GM18505 (cell line): ENCODE data around the gene POLR2B.
A peak's percentile ranks its signal among the peaks of the same experiment; 100 is the strongest.

Source experiments
- ATAC-seq: cut with Tn5 transposase; IDR thresholded peaks from one replicate; pipeline ENCODE4 v1.9.1; 2021; ENCODE audit not compliant: unreplicated experiment
- POLR2A ChIP-seq: IDR thresholded peaks from 4 replicates; pipeline ENCODE4 v1.6.1; 2011; ENCODE audit warnings: borderline replicate concordance; ENCODE audit not compliant: insufficient read depth, insufficient read length; ENCODE audit errors: extremely low read depth

POLR2B gene

DNA sequence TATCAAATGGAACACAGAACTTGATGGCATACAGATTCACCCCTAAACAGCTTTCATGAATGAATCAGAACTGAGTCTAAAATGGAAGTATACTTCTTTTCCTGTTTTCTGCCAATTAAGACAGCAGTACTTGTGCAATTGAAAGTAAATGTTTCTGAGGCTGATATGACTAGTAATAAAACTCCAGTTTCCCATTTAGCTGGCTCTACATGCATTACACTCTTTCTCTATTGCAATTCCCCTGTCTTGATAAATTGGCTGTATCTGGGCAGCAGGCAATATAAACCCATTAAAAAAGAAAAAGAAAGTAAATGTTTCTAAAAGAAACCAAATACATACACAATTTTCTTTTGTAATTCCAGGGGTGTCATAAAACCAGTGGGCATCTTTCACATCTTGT, 5.9 kb upstream of the POLR2B start:
- no peak for ATAC-seq
- TF ChIP-seq POLR2A, result no peak

DNA sequence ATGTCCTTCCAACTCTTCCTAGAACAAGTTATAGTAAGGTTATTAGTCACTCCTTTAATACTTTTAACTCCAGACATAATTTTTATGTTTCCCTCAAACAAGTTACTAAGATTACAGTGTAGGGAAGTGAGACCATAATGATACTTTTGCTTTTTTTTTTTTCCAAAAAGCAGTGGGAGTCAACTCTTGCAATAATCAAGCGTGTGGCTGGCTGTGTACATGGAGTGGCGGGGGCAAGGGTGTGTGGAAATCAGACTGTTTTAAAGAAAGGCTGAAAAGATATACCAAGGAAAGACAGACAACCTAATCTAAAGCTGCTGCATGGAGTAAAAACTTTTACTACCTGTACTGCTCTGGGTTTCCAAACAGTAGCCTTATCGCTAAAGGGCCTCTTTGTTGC, 5.4 kb upstream of the POLR2B start:
- TF ChIP-seq POLR2A, result no peak
- ATAC-seq, result no peak

DNA sequence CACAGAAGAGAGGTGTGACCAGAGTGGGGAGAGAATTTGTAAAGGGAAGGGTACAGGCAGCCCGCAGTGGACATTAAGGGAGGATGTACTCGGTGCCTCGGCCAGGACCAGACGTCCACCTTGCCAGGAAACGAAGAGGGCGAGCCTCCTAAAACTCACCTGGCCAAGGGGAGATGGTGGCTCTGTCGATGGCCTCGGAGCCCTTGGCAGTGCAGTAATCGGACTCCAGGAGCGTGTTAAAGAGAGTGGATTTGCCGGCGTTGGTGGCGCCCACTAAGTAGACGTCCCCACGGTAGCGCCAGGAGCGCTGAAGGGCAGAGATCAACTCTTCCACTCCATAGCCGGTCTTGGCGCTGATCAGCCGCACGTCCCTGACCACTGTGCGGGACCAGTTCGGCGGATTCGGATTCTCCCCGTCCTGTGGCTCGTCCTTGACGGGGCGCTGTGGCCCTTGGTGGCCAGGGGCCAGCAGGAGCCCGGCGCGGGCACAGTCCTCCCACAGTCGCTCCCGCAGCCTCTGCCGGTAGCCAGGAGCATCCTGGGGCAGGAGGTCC, 2.3 kb upstream of the POLR2B start:
- TF ChIP-seq POLR2A, result no peak
- ATAC-seq, result no peak

DNA sequence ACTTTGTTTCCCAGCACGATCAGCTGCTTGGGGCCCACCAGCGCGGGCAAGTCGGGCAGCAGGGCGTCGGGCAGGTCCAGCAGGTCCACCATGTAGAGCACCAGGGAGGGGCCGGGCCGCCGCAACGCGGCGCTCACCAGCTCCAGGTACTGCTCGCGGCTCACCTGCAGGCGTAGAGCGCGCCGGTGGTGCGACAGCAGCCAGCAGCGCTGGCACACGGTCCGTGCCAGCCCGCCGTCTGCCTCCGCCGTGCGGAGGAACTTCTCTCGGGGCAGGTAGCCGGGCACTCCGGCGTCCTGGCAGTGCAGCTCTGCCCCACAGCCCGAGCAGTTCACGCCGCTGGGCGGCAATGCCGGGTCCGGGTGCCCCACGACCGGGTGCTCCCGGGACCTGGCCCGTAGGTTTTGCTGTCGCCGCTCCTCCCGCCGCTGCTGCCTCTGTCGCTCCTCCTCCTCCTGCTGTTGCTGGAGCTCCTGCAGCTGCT, 1.8 kb upstream of the POLR2B start:
- no peak for TF ChIP-seq POLR2A
- peak; percentile 31 for ATAC-seq

DNA sequence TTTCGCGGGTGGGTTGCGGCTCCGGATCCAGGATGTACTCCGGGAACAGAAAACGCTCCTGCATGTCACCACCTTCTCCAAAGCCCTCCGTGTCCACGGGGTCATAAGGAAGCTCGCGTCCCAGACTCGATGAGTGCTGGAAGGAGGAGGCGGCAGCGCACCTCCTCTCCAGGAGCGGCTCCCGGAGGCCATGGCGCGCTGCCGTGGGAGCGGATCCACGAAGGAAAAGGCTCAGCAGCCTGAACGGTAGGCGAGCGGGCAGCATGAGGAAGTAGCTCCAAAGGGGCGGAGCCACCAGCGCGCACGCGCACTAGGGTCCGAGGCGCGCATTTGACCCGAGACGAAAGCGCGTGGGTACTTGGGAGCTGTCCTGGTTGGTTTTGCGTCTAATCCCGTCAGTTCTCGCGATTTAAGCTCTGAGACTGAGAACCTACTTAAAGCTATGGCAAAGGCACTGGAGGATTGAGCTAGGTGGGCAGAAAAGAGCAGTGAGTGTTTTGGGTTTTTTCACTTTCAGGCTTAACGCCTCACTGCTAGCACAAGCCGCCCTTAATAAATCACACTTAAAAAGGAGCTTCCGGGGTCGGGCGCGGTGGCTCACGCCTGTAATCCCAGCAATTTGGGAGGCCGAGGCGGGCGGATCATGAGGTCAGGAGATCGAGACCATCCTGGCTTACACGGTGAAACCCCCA, 1.2 kb upstream of the POLR2B start, which contains the start of gene NOA1:
NOA1 (minus strand) TSS at position 286 of the 692 bp plus-strand sequence; CDS start at position 265, 21 bp downstream.
- TF ChIP-seq POLR2A, result peak; percentile 84
- peak; percentile 82 for ATAC-seq

DNA sequence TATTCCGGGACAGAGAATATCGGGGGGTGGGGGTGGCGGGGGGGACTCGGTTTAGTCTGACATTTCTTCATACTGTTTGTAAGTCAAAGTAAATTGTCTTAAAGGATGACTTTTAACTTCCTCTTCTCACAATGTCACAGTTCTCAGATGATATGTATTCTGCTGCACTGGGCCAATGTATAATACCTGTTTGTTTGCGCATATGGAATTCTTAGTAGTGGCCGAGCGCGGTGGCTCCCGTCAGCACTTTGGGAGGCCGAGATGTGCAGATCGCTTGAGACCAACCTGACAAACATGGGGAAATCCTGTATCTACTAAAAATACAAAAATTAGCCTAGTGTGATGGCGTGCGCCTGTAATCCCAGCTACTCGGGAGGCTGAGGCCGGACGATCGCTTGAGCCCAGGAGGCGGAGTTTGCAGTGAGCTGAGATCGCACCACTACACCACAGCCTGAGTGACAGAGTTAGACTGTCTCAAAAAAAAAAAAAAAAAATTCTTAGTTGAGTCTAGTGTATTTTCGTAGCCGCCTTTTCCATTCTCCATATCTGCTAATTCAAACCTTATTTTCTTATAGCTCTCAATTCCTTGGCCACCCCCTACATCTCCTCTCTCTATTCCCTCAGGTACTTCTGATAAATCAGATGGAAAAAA, 851 bp downstream of the POLR2B start:
- no peak for TF ChIP-seq POLR2A
- no peak for ATAC-seq

DNA sequence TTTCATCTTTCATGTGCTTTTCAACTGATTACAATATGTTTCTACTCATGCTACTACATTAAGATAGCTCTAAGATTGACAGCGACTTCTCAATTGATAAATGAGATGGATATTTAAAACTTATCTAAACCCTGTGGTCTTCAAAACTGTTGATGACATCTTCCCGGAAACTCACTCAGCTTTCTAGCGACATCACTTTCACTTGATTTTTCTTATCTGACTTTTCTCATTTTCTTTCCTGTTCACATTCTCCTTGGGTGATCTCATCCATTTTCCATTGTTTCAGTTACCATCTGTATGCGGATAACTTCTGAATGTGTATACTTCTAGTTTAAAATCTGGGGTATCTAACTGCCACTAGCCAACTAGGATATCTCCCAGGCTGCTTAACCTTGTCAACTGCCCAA, 3.1 kb downstream of the POLR2B start:
- no peak for ATAC-seq
- TF ChIP-seq POLR2A, result no peak

DNA sequence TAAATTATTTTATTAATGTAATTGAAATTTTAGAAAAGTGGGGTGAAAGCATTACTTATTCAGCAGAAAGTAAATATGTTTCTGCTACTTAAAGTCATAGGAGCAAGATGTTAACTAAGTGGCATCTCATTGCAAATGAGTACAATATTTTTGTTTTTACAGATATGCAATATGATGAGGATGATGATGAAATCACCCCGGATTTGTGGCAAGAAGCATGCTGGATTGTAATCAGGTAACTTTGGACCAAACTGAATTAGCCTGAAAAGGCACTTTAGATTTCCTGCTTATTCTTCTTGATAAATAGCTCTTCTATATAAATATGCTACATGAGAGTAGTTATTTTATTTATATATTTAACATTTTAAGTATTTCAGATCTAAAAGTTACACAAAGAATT, 7.5 kb downstream of the POLR2B start:
- TF ChIP-seq POLR2A, result no peak
- no peak for ATAC-seq

DNA sequence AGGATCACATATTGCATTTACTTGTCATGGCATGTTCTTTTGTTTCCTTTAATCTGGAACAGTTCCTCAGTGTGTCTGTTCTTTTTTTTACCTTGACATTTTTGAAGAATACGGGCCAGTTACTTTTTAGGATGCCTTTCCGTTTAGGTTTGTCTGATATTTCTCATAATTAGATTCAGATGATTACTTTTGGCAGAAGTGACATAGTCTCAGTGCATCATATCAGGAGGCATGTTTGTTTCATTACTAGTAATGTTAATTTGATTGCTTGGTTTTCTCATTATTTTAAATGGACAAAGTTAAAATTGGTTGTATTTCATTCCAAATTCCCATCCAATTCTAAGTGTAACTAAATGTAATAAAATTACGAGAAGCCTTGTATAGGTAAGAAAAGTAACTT, 8.3 kb downstream of the POLR2B start:
- no peak for ATAC-seq

DNA sequence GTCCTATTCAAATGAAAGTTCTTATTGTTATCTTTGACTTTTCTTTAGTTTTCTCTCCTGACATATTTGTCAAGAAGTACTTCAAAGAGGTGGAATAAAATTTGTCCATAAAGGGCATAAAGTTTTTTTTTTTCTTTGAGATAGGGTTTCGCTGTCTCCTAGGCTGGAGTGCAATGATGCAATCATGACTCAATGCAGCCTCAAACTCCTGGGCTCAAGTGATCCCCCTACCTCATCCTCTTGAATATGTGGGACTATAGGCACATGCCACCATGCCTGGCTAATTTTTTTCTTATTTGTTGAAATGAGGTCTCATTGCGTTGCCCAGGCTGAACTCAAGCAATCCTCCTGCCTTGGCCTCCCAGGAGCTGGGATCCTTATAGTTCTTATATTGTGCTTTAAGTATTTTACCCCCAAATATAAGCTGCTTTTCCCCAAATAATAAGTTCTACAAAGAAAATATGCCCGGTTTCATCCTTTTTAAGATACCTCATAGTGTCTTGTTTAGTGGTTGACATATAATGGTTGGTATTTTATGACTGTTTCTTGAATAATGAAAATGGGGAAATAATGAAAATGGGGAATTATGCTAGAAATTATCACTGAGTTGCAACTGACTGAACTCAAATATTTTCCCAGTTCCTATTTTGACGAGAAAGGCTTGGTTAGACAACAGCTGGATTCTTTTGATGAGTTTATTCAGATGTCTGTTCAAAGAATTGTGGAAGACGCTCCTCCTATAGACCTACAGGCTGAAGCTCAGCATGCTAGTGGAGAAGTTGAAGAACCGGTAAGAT, 11.6 kb downstream of the POLR2B start:
- no peak for ATAC-seq
- no peak for TF ChIP-seq POLR2A

More for the DNA sequence above, 8.3 kb downstream of the POLR2B start:
- no peak for TF ChIP-seq POLR2A

DNA sequence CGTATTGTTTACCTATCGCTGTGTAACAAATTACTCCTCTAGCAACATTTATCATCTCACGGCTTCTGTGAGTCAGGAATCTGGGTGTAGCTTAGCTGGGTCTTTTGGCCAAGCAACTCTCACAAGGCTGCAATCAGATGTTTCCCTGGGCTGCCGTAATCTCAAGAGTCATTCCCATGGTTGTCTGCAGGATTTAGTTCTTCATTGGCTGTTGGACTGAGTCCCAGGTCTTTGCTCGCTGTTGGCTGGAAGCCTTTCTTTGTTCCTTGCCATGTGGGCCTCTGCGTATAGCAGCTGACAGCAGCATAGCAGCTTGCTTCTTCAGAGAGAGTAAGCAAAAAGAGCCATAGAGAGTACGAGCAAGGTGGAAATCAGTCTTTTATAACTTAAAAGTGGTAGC, 16.8 kb downstream of the POLR2B start:
- no peak for TF ChIP-seq POLR2A
- no peak for ATAC-seq

DNA sequence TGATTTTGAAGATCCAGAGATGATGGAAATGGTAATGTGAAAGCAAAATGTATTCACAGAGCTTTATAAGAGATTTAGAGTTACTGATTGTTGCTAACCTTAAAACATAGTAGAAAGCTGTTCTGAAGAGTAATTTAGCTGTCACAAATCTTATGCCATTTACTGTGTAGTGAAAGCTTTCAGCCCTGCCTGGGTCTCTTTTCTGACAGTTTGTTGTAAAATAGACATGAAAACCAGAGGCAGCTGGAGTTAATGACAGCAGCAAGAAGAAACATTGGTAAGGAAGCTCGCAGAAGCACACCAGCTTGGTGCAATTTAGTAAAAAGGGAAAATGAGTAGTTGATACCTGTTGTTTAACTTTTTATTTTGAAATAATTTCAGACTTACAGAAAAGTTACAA, 21.1 kb downstream of the POLR2B start:
- ATAC-seq, result no peak
- TF ChIP-seq POLR2A, result no peak

DNA sequence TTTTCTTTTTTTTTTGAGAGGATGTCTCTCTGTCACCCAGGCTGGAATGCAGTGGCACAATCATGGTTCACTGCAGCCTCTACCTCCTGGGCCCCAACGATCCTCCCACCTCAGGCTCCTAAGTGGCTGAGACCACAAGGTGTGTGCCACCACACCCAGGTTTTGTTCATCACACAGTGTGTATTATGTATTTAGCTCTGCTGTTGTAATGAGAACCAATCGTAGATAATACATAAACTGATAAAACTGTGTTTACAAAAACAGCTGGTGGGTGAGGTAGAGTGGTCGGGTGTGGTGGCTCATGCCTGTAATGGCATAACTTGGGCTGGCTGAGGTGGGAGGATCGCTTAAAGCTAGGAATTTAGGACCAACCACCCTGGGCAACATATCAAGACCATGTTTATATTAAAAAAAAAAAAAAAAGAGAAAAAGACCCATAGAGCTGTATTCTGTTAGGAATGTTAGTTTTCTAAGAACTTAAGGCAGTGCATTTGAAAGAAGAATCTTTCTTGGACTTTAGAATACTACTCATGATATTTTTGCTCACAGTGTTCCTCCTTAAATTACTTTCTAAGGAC, 34.9 kb downstream of the POLR2B start:
- ATAC-seq, result no peak
- TF ChIP-seq POLR2A, result no peak
